SH-SY5Y (cell line): ENCODE results near the gene KRT17.

Experiments
- GATA2 ChIP-seq: IDR thresholded peaks from 2 replicates; pipeline ENCODE4 v1.6.1; 2011; ENCODE audit warnings: mild to moderate bottlenecking, low read depth, low read length
- GATA3 ChIP-seq: IDR thresholded peaks from 2 replicates; pipeline ENCODE4 v1.6.1; 2011; ENCODE audit warnings: low read depth, mild to moderate bottlenecking, low read length, moderate library complexity

- no peak for TF ChIP-seq GATA2
- TF ChIP-seq GATA3: no peak
These were observed 52.6 kb downstream of the KRT17 start, which contains the start of gene KRT9 for GRCh38 chr17:41571561-41572434.
